ENCODE measurements around the gene KSR2.

The KSR2 gene

GRCh38 chr12:117580718-117581062 lies 388.1 kb downstream of the KSR2 start:
- no peak overlapping the region for H3K4me3 ChIP-seq (replicated peaks in 1 of 2; ENCODE audit: low read depth in 2 of 2, low read length in 2 of 2)
- DNase-seq (ENCODE audit: low read depth in 2 of 2), result no peak
- TF ChIP-seq CTCF (IDR thresholded peaks at IDR 0.05; ENCODE audit: low read depth, low read length), result no peak

- H3K4me3 ChIP-seq (replicated peaks in 1 of 2; ENCODE audit: low read depth in 2 of 2, low read length in 2 of 2), result no peak overlapping the region
- TF ChIP-seq CTCF (IDR thresholded peaks at IDR 0.05; ENCODE audit: low read depth, low read length), result no peak
These were observed 388.6 kb downstream of the KSR2 start for GRCh38 chr12:117580015-117580717.

GRCh38 chr12:117577122-117577657 lies 391.6 kb downstream of the KSR2 start:
- H3K4me3 ChIP-seq (replicated peaks in 1 of 2; ENCODE audit: low read depth in 2 of 2, low read length in 2 of 2), result no peak overlapping the region
- no peak for DNase-seq (ENCODE audit: low read depth in 2 of 2)
- no peak for TF ChIP-seq CTCF (IDR thresholded peaks at IDR 0.05; ENCODE audit: low read depth, low read length)

More at GRCh38 chr12:117580015-117580717, 388.6 kb downstream of the KSR2 start:
- DNase-seq (ENCODE audit: low read depth in 2 of 2), result no peak

GRCh38 chr12:117576053-117576452 lies 392.7 kb downstream of the KSR2 start:
- no peak for TF ChIP-seq CTCF (IDR thresholded peaks at IDR 0.05; ENCODE audit: low read depth, low read length)
- DNase-seq (ENCODE audit: low read depth in 2 of 2), result no peak
- no peak overlapping the region for H3K4me3 ChIP-seq (replicated peaks in 1 of 2; ENCODE audit: low read depth in 2 of 2, low read length in 2 of 2)

GRCh38 chr12:117574655-117575054 lies 394.1 kb downstream of the KSR2 start:
- TF ChIP-seq CTCF (IDR thresholded peaks at IDR 0.05; ENCODE audit: low read depth, low read length), result no peak
- H3K4me3 ChIP-seq (replicated peaks in 1 of 2; ENCODE audit: low read depth in 2 of 2, low read length in 2 of 2), result no peak overlapping the region

GRCh38 chr12:117572755-117573154 lies 396.0 kb downstream of the KSR2 start:
- no peak for DNase-seq (ENCODE audit: low read depth in 2 of 2)
- H3K4me3 ChIP-seq (replicated peaks in 1 of 2; ENCODE audit: low read depth in 2 of 2, low read length in 2 of 2), result no peak overlapping the region
- TF ChIP-seq CTCF (IDR thresholded peaks at IDR 0.05; ENCODE audit: low read depth, low read length), result no peak

More at GRCh38 chr12:117574655-117575054, 394.1 kb downstream of the KSR2 start:
- DNase-seq (ENCODE audit: low read depth in 2 of 2), result no peak
